ENCODE data around the gene METTL1.
"Not testable (repeated sequence)": the region's sequence is repeated elsewhere in the genome, so short reads cannot be mapped to it uniquely, and the experiment has no call there.

METTL1 gene

DNA sequence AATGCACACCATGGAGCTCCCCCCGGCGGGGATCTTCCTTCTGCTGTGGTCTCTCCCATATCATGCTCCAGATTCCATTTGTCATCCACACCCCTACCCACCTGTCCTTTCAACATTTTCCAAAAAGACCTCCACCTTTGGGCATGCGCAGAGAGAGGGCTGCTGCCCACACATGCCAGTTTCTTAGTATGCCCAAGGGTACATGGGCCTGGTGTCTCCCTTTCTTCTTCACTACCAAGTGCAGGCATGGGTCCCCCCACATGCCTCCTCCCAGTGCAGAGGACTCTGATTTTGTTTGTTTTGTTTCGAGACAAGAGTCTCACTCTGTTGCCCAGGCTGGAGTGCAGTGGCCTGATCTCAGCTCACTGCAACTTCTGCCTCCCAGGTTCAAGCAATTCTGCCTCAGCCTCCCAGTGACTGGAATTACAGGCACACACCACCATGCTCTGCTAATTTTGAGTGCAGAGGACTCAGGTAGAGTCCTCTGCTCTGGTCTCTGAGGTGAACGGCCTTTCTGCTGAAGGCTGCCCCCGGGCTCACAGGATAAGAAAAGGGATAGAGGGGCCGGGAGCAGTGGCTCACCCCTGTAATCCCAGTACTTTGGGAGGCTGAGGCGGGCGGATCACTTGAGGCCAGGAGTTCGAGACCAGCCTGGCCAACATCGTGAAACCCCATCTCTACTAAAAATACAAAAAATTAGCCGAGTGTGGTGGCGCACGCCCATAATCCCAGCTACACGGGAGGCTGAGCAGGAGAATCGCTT lies 49.9 kb downstream of the METTL1 start:
- not testable (repeated sequence) for DNase-seq

GRCh38 chr12:57720606-57721595 lies 51.0 kb downstream of the METTL1 start:
- no peak for DNase-seq

DNA sequence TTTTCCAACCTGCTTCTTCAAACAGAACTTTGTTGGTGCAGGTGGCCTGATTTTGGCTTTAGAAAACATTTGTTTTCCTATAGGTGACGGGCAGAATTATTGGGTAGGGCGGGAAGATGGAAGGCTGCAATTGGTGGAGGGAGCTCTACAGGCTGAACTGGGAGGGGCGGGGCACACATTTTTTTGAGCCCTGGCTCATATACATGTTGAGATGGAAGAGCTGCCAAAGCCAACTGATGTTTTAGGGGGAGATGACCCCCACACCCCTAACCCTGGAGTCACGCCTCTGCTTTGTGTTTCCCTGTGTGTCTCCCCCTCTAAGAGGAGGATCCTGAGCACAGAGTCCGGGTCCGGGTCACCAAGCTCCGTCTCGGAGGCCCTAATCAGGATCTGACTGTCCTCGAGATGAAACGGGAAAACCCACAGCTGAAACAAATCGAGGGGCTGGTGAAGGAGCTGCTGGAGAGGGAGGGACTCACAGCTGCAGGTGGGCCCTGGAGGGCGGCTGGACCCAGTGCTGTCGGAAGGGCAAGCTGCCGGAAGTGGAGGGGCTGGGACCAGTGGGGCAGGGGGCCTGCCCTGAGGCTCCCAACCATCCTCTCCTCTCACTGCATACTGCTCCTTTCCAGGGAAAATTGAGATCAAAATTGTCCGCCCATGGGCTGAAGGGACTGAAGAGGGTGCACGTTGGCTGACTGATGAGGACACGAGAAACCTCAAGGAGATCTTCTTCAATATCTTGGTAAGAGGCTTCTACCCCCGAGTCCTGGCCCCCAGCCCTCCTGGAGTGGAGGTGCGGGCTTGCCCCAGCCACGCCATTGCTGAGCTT lies 51.9 kb downstream of the METTL1 start:
- no peak for DNase-seq

DNA sequence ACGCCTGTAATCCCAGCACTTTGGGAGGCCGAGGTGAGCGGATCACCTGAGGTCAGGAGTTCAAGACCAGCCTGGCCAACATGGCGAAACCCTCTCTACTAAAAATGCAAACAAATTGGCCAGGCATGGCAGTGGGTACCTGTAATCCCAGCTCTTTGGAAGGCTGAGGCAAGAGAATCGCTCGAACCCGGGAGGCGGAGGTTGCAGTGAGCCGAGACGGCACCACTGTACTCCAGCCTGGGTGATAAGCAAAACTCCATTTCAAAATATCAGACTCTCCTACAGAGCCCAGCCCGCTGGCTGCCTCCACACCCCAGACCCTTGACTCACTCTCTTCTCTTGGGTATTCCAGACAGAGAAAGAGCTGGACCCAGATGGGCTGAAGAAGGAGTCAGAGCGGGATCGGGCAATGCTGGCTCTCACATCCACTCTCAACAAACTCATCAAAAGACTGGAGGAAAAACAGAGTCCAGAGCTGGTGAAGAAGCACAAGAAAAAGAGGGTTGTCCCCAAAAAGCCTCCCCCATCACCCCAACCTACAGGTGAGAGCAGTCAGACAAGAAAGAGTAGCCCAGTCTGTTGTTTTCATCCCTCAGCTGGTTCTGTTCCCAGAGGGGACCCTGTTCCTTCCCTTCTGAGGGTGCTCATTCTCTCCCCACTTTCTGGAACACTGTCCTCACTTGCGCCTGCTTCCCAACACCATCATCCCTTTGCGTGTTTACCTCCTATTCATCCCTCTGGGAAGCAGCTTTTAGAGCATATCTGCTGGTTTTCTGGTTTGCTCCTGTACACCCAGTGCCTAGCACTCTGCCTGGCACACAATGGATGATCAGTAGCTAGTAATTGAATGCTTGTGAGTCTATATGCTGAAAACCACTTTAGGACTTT lies 53.0 kb downstream of the METTL1 start:
- DNase-seq: no peak
